Skin of body (tissue), 2 donors: Measurements from ENCODE around the gene OR10G2. TPM values are rescaled to one million over a fixed set of nuclear protein-coding genes. Genes with fewer than 3 reads are reported as not detected.
"Not testable (repeated sequence)": the region's sequence is repeated elsewhere in the genome, so short reads cannot be mapped to it uniquely, and the experiment has no call there.

Experiments
- DNase-seq: peaks from one replicate; lab custom pipeline; 2025; lab: John Stamatoyannopoulos, UW
- total RNA-seq: library from RNA; depleted of rRNA; stranded (reverse); fragments of >200 nt; gene quantifications from one replicate; pipeline ENCODE4 v1.2.3, GENCODE V29; 2014

OR10G2 gene
- not detected for total RNA-seq

GRCh38 chr14:21634840-21635239 is at the start of gene OR10G2:
Gene OR10G2 (minus strand): TSS chr14:21634940. CDS start chr14:21634842, 98 bp downstream.
- DNase-seq: no peak

GRCh38 chr14:21680072-21680471 is 45.3 kb upstream of the OR10G2 start:
- DNase-seq: no peak

- no peak for DNase-seq
These were observed 40.8 kb upstream of the OR10G2 start for GRCh38 chr14:21675566-21675965.

- DNase-seq: no peak
These were observed 39.0 kb upstream of the OR10G2 start, which contains the start of gene OR4E1 for GRCh38 chr14:21673718-21674117. Gene OR4E1 (minus strand): TSS chr14:21673818. CDS start chr14:21670935, 2,883 bp downstream.

GRCh38 chr14:21672116-21672515 is 37.4 kb upstream of the OR10G2 start:
- DNase-seq: no peak

- DNase-seq: no peak
These were observed 36.6 kb upstream of the OR10G2 start for GRCh38 chr14:21671371-21671770.

GRCh38 chr14:21669284-21669683 is 34.5 kb upstream of the OR10G2 start:
- no peak for DNase-seq

- DNase-seq: no peak
These were observed 33.6 kb upstream of the OR10G2 start for GRCh38 chr14:21668377-21668776.

GRCh38 chr14:21656980-21657379 is 22.2 kb upstream of the OR10G2 start:
- DNase-seq: no peak

- DNase-seq: no peak
These were observed 19.5 kb upstream of the OR10G2 start for GRCh38 chr14:21654215-21654614.

GRCh38 chr14:21653331-21653885 is 18.7 kb upstream of the OR10G2 start, which contains the start of gene OR4E2:
Gene OR4E2 (plus strand): TSS chr14:21653835. CDS start chr14:21665083, 11,248 bp downstream.
- DNase-seq: no peak

- no peak for DNase-seq
These were observed 17.6 kb upstream of the OR10G2 start for GRCh38 chr14:21652209-21652808.

GRCh38 chr14:21647380-21647779 is 12.6 kb upstream of the OR10G2 start:
- no peak for DNase-seq

GRCh38 chr14:21643407-21643806 is 8.7 kb upstream of the OR10G2 start:
- DNase-seq: no peak

- no peak for DNase-seq
These were observed 7.9 kb upstream of the OR10G2 start for GRCh38 chr14:21642683-21643082.

GRCh38 chr14:21631084-21631483 is 3.7 kb downstream of the OR10G2 start:
- DNase-seq: no peak

- DNase-seq: not testable (repeated sequence)
These were observed 4.2 kb downstream of the OR10G2 start for GRCh38 chr14:21630503-21630902.

GRCh38 chr14:21626491-21627230 is 8.1 kb downstream of the OR10G2 start:
- DNase-seq: no peak

GRCh38 chr14:21617614-21618013 is 17.1 kb downstream of the OR10G2 start:
- no peak for DNase-seq

GRCh38 chr14:21614240-21614639 is 20.5 kb downstream of the OR10G2 start:
- DNase-seq: no peak

GRCh38 chr14:21612324-21612723 is 22.4 kb downstream of the OR10G2 start:
- no peak for DNase-seq

GRCh38 chr14:21602181-21602580 is 32.6 kb downstream of the OR10G2 start:
- DNase-seq: not testable (repeated sequence)

- DNase-seq: no peak
These were observed 45.4 kb downstream of the OR10G2 start for GRCh38 chr14:21589317-21589716.
